GM21526 (cell line): ENCODE results near the gene TEX35.

Experiments
- ATAC-seq: cut with Tn5 transposase; IDR thresholded peaks from one replicate; pipeline ENCODE4 v1.9.1; 2021; ENCODE audit warnings: moderate library complexity; ENCODE audit not compliant: unreplicated experiment, low FRiP score

Gene TEX35

GRCh38 chr1:178513278-178513983, 522 bp downstream of the TEX35 start:
- ATAC-seq = no peak

- no peak for ATAC-seq
Observed at GRCh38 chr1:178516110-178516509, 3.2 kb downstream of the TEX35 start.

- no peak for ATAC-seq
Observed at GRCh38 chr1:178518894-178519293, 6.0 kb downstream of the TEX35 start.

- no peak for ATAC-seq
Observed at GRCh38 chr1:178520803-178521202, 7.9 kb downstream of the TEX35 start.

- ATAC-seq = no peak
Observed at GRCh38 chr1:178521241-178521640, 8.3 kb downstream of the TEX35 start.

GRCh38 chr1:178527117-178527516, 14.2 kb downstream of the TEX35 start:
- no peak for ATAC-seq

- no peak for ATAC-seq
Observed at GRCh38 chr1:178528228-178528952, 15.5 kb downstream of the TEX35 start.

- no peak for ATAC-seq
Observed at GRCh38 chr1:178528953-178529335, 16.0 kb downstream of the TEX35 start.

- no peak for ATAC-seq
Observed at GRCh38 chr1:178529364-178530036, 16.6 kb downstream of the TEX35 start.

- ATAC-seq = no peak
Observed at GRCh38 chr1:178530037-178530402, 17.1 kb downstream of the TEX35 start.

- ATAC-seq = no peak
Observed at GRCh38 chr1:178530502-178530901, 17.6 kb downstream of the TEX35 start.

- no peak for ATAC-seq
Observed at GRCh38 chr1:178531887-178532286, 19.0 kb downstream of the TEX35 start.

- ATAC-seq = peak; percentile 70
Observed at GRCh38 chr1:178532392-178532791, 19.5 kb downstream of the TEX35 start.

GRCh38 chr1:178533121-178533946, 20.4 kb downstream of the TEX35 start:
- no peak for ATAC-seq

GRCh38 chr1:178534137-178534868, 21.4 kb downstream of the TEX35 start:
- no peak for ATAC-seq

- no peak for ATAC-seq
Observed at GRCh38 chr1:178536329-178536728, 23.4 kb downstream of the TEX35 start.

GRCh38 chr1:178536844-178537371, 24.0 kb downstream of the TEX35 start:
- ATAC-seq = no peak

- no peak for ATAC-seq
Observed at GRCh38 chr1:178537382-178538090, 24.6 kb downstream of the TEX35 start.

- no peak for ATAC-seq
Observed at GRCh38 chr1:178538192-178538916, 25.4 kb downstream of the TEX35 start.
